A549 (cell line): ENCODE measurements around the gene P3H2. TPM values are rescaled to one million over a fixed set of nuclear protein-coding genes. Genes with fewer than 3 reads are reported as not detected.

Experiments used
- BHLHE40 ChIP-seq: IDR thresholded peaks from 2 replicates; pipeline ENCODE4 v1.6.1; 2012; ENCODE audit warnings: low read depth, low read length, inconsistent platforms
- CBX8 ChIP-seq: fragments of 200-600 bp; sonication (generic); IDR thresholded peaks from 2 replicates; pipeline ENCODE4 v1.6.1; 2016
- CHD4 ChIP-seq: fragments of 200-600 bp; sonication (generic); IDR thresholded peaks from 2 replicates; pipeline ENCODE4 v1.6.1; 2016; ENCODE audit warnings: antibody characterized with exemption, mild to moderate bottlenecking, borderline replicate concordance
- EHMT2 ChIP-seq: fragments of 200-600 bp; sonication (generic); IDR thresholded peaks from 2 replicates; pipeline ENCODE4 v1.6.1; 2016; ENCODE audit warnings: antibody characterized with exemption, low read depth, mild to moderate bottlenecking, moderate library complexity
- ESRRA ChIP-seq: fragments of 150-350 bp; IDR thresholded peaks from 2 replicates; pipeline ENCODE4 v1.6.1; 2014; ENCODE audit warnings: mild to moderate bottlenecking, low read length, borderline replicate concordance
- FOSB ChIP-seq: fragments of 250-450 bp; sonication (Bioruptor Pico); IDR thresholded peaks from 2 replicates; pipeline ENCODE4 v1.5.0; 2020; ENCODE audit warnings: mild to moderate bottlenecking, moderate library complexity
- FOXS1 ChIP-seq: fragments of 250-450 bp; sonication (Bioruptor Pico); IDR thresholded peaks from 2 replicates; pipeline ENCODE4 v1.5.0; 2020; ENCODE audit warnings: mild to moderate bottlenecking, moderate library complexity
- GATA3 ChIP-seq: IDR thresholded peaks from 2 replicates; pipeline ENCODE4 v1.6.1; 2012; ENCODE audit warnings: borderline replicate concordance
- HDAC2 ChIP-seq: fragments of 200-600 bp; sonication (generic); IDR thresholded peaks from 2 replicates; pipeline ENCODE4 v1.6.1; 2016
- HOXA7 ChIP-seq: fragments of 250-450 bp; sonication (Bioruptor Pico); IDR thresholded peaks from 2 replicates; pipeline ENCODE4 v1.5.0; 2020; ENCODE audit warnings: mild to moderate bottlenecking, moderate library complexity
- MAFK ChIP-seq: fragments of 450-650 bp; IDR thresholded peaks from 2 replicates; pipeline ENCODE4 v1.6.1; 2014; ENCODE audit not compliant: partially characterized antibody
- NFE2L2 ChIP-seq: fragments of 150-350 bp; conservative IDR thresholded peaks from 2 replicates; pipeline ENCODE4 v1.6.1; 2014; ENCODE audit warnings: low read length
- NPAS2 ChIP-seq: fragments of 250-450 bp; sonication (Bioruptor Pico); IDR thresholded peaks from 2 replicates; pipeline ENCODE4 v1.8.0; 2022; ENCODE audit warnings: mild to moderate bottlenecking, moderate library complexity, borderline replicate concordance
- NR3C1 ChIP-seq: fragments of >200 bp; sonication (Bioruptor Twin); formaldehyde crosslinking; IDR thresholded peaks from 3 replicates; pipeline ENCODE4 v1.6.1; 2017
- PHF8 ChIP-seq: fragments of 200-600 bp; sonication (generic); IDR thresholded peaks from 2 replicates; pipeline ENCODE4 v1.6.1; 2016; ENCODE audit warnings: low read depth, mild to moderate bottlenecking, antibody characterized with exemption, moderate library complexity, borderline replicate concordance
- POLR2A ChIP-seq: IDR thresholded peaks from 2 replicates; pipeline ENCODE4 v1.6.1; 2012; ENCODE audit warnings: mild to moderate bottlenecking, low read length
- POLR2AphosphoS2 ChIP-seq: conservative IDR thresholded peaks from 2 replicates; pipeline ENCODE4 v1.6.1; 2012; ENCODE audit warnings: low read length, improper control_type of control experiment, inconsistent platforms
- RNF2 ChIP-seq: fragments of 200-600 bp; sonication (generic); IDR thresholded peaks from 2 replicates; pipeline ENCODE4 v1.6.1; 2016; ENCODE audit warnings: low read depth, mild to moderate bottlenecking, antibody characterized with exemption, moderate library complexity, borderline replicate concordance
- SMC3 ChIP-seq: fragments of >200 bp; sonication (Bioruptor Twin); formaldehyde crosslinking; IDR thresholded peaks from 3 replicates; pipeline ENCODE4 v1.6.1; 2018; ENCODE audit warnings: inconsistent platforms
- SREBF2 ChIP-seq: fragments of 450-650 bp; IDR thresholded peaks from 2 replicates; pipeline ENCODE4 v1.6.1; 2014; ENCODE audit warnings: mild to moderate bottlenecking, moderate library complexity
- ZFP36 ChIP-seq: fragments of 450-650 bp; IDR thresholded peaks from 2 replicates; pipeline ENCODE4 v1.6.1; 2014; ENCODE audit warnings: borderline replicate concordance; ENCODE audit not compliant: partially characterized antibody
- ZNF302 ChIP-seq: fragments of 250-450 bp; sonication (Bioruptor Pico); IDR thresholded peaks from 2 replicates; pipeline ENCODE4 v1.9.0; 2021; ENCODE audit warnings: inconsistent platforms, mild to moderate bottlenecking, moderate library complexity
- ZSCAN20 ChIP-seq: fragments of 250-450 bp; sonication (Bioruptor Pico); IDR thresholded peaks from 2 replicates; pipeline ENCODE4 v1.8.0; 2022; ENCODE audit warnings: mild to moderate bottlenecking, moderate library complexity
- polyA plus RNA-seq, 4 experiments: library from polyadenylated mRNA; depleted of rRNA in 3 of 4; stranded (reverse); fragments of >200 nt; fragmentation: RNase III in 1 of 4; extraction: RNeasy Plus Mini Kit Qiagen cat#74134 plus additional on column Dnase treatment in 1 of 4; gene quantifications; 2 replicates in 3 of 4; 3 replicates in 1 of 4; pipeline ENCODE4 v1.2.3, GENCODE V29; 2011 to 2017
- TF ChIP-seq, protein P1 (sequence below): fragments of >200 bp; sonication (Bioruptor Twin); formaldehyde crosslinking; IDR thresholded peaks from 3 replicates; pipeline ENCODE4 v1.6.1; 2016
- TF ChIP-seq, protein P2 (sequence below): fragments of >200 bp; sonication (Bioruptor Twin); formaldehyde crosslinking; IDR thresholded peaks from 3 replicates; pipeline ENCODE4 v1.5.1; 2016
- TF ChIP-seq, protein P3 (sequence below): fragments of 250-450 bp; sonication (Bioruptor Pico); IDR thresholded peaks from 2 replicates; pipeline ENCODE4 v1.5.0; 2020; ENCODE audit warnings: low read depth, mild to moderate bottlenecking, moderate library complexity
- TF ChIP-seq, protein P4 (sequence below): fragments of 450-650 bp; IDR thresholded peaks from 2 replicates; pipeline ENCODE4 v1.6.1; 2014; ENCODE audit warnings: antibody characterized with exemption
- TF ChIP-seq, protein P5 (sequence below): IDR thresholded peaks from 2 replicates; pipeline ENCODE4 v1.6.1; 2012
- TF ChIP-seq, protein P6 (sequence below): fragments of 200-600 bp; sonication (generic); IDR thresholded peaks from 2 replicates; pipeline ENCODE4 v1.6.1; 2016; ENCODE audit warnings: antibody characterized with exemption, mild to moderate bottlenecking, moderate library complexity
- TF ChIP-seq, protein P7 (sequence below): fragments of >200 bp; sonication (Bioruptor Twin); formaldehyde crosslinking; IDR thresholded peaks from 2 replicates; pipeline ENCODE4 v1.6.1; 2016
- TF ChIP-seq, protein P8 (sequence below): fragments of 250-450 bp; sonication (Bioruptor Pico); IDR thresholded peaks from 2 replicates; pipeline ENCODE4 v1.5.0; 2021; ENCODE audit warnings: mild to moderate bottlenecking, moderate library complexity, borderline replicate concordance

Gene P3H2
- polyA plus RNA-seq, 2 of the 4 experiments (the other 2 are of a cell fraction): 56.6 to 72.5 TPM

DNA sequence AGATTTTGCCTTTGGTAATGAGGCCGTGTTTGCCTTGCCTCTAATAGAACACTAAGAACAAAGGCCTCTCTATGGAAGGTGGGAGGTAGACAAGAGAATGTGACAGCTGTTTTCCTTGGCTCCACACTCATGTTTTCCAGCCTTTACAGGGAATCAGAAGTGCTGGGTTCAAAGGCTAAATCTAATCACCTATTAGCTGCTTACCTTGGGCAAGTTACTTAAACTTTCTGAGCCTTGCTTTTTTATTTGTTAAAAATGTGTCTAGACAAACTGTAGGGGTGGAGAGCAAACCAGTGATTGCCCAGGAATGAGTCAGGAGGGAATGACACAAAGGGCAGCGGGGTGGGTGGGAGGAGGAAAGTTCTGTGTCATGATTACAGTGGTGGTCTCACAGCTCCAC lies 179.0 kb downstream of the P3H2 start (continued):
- TF ChIP-seq, protein P1, sequence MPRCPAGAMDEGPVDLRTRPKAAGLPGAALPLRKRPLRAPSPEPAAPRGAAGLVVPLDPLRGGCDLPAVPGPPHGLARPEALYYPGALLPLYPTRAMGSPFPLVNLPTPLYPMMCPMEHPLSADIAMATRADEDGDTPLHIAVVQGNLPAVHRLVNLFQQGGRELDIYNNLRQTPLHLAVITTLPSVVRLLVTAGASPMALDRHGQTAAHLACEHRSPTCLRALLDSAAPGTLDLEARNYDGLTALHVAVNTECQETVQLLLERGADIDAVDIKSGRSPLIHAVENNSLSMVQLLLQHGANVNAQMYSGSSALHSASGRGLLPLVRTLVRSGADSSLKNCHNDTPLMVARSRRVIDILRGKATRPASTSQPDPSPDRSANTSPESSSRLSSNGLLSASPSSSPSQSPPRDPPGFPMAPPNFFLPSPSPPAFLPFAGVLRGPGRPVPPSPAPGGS: 0 out of 3 replicates have a peak, but pooled peaks have one; percentile 22
- peak; percentile 51; the same call in 1 of the 2 replicates for TF ChIP-seq NFE2L2
- TF ChIP-seq SMC3: no peak
- TF ChIP-seq HOXA7: no peak
- peak; percentile 5 for TF ChIP-seq MAFK
- no peak for TF ChIP-seq NPAS2 (CRISPR knock-in tag)
- TF ChIP-seq CBX8: no peak
- TF ChIP-seq ZFP36: no peak
- TF ChIP-seq BHLHE40: no peak
- TF ChIP-seq ZNF302 (CRISPR knock-in tag): no peak
- TF ChIP-seq, protein P2, sequence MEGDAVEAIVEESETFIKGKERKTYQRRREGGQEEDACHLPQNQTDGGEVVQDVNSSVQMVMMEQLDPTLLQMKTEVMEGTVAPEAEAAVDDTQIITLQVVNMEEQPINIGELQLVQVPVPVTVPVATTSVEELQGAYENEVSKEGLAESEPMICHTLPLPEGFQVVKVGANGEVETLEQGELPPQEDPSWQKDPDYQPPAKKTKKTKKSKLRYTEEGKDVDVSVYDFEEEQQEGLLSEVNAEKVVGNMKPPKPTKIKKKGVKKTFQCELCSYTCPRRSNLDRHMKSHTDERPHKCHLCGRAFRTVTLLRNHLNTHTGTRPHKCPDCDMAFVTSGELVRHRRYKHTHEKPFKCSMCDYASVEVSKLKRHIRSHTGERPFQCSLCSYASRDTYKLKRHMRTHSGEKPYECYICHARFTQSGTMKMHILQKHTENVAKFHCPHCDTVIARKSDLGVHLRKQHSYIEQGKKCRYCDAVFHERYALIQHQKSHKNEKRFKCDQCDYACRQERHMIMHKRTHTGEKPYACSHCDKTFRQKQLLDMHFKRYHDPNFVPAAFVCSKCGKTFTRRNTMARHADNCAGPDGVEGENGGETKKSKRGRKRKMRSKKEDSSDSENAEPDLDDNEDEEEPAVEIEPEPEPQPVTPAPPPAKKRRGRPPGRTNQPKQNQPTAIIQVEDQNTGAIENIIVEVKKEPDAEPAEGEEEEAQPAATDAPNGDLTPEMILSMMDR: no peak
- no peak for TF ChIP-seq POLR2AphosphoS2
- TF ChIP-seq, protein P3, sequence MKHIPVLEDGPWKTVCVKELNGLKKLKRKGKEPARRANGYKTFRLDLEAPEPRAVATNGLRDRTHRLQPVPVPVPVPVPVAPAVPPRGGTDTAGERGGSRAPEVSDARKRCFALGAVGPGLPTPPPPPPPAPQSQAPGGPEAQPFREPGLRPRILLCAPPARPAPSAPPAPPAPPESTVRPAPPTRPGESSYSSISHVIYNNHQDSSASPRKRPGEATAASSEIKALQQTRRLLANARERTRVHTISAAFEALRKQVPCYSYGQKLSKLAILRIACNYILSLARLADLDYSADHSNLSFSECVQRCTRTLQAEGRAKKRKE (CRISPR knock-in tag): no peak
- no peak for TF ChIP-seq SREBF2
- TF ChIP-seq ZSCAN20 (CRISPR knock-in tag): no peak
- no peak for TF ChIP-seq NR3C1
- TF ChIP-seq, protein P4, sequence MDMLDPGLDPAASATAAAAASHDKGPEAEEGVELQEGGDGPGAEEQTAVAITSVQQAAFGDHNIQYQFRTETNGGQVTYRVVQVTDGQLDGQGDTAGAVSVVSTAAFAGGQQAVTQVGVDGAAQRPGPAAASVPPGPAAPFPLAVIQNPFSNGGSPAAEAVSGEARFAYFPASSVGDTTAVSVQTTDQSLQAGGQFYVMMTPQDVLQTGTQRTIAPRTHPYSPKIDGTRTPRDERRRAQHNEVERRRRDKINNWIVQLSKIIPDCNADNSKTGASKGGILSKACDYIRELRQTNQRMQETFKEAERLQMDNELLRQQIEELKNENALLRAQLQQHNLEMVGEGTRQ: no peak
- no peak for TF ChIP-seq EHMT2
- no peak for TF ChIP-seq FOXS1
- TF ChIP-seq CHD4: no peak
- TF ChIP-seq, protein P5, sequence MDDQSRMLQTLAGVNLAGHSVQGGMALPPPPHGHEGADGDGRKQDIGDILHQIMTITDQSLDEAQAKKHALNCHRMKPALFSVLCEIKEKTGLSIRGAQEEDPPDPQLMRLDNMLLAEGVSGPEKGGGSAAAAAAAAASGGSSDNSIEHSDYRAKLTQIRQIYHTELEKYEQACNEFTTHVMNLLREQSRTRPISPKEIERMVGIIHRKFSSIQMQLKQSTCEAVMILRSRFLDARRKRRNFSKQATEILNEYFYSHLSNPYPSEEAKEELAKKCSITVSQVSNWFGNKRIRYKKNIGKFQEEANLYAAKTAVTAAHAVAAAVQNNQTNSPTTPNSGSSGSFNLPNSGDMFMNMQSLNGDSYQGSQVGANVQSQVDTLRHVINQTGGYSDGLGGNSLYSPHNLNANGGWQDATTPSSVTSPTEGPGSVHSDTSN: no peak
- TF ChIP-seq POLR2A: no peak
- no peak for TF ChIP-seq RNF2
- TF ChIP-seq HDAC2: no peak
- no peak for TF ChIP-seq FOSB (CRISPR knock-in tag)
- TF ChIP-seq GATA3: peak; percentile 80
- TF ChIP-seq, protein P6, sequence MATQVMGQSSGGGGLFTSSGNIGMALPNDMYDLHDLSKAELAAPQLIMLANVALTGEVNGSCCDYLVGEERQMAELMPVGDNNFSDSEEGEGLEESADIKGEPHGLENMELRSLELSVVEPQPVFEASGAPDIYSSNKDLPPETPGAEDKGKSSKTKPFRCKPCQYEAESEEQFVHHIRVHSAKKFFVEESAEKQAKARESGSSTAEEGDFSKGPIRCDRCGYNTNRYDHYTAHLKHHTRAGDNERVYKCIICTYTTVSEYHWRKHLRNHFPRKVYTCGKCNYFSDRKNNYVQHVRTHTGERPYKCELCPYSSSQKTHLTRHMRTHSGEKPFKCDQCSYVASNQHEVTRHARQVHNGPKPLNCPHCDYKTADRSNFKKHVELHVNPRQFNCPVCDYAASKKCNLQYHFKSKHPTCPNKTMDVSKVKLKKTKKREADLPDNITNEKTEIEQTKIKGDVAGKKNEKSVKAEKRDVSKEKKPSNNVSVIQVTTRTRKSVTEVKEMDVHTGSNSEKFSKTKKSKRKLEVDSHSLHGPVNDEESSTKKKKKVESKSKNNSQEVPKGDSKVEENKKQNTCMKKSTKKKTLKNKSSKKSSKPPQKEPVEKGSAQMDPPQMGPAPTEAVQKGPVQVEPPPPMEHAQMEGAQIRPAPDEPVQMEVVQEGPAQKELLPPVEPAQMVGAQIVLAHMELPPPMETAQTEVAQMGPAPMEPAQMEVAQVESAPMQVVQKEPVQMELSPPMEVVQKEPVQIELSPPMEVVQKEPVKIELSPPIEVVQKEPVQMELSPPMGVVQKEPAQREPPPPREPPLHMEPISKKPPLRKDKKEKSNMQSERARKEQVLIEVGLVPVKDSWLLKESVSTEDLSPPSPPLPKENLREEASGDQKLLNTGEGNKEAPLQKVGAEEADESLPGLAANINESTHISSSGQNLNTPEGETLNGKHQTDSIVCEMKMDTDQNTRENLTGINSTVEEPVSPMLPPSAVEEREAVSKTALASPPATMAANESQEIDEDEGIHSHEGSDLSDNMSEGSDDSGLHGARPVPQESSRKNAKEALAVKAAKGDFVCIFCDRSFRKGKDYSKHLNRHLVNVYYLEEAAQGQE: no peak
- TF ChIP-seq, protein P7, sequence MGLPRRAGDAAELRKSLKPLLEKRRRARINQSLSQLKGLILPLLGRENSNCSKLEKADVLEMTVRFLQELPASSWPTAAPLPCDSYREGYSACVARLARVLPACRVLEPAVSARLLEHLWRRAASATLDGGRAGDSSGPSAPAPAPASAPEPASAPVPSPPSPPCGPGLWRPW: no peak
- no peak for TF ChIP-seq ESRRA
- TF ChIP-seq, protein P8, sequence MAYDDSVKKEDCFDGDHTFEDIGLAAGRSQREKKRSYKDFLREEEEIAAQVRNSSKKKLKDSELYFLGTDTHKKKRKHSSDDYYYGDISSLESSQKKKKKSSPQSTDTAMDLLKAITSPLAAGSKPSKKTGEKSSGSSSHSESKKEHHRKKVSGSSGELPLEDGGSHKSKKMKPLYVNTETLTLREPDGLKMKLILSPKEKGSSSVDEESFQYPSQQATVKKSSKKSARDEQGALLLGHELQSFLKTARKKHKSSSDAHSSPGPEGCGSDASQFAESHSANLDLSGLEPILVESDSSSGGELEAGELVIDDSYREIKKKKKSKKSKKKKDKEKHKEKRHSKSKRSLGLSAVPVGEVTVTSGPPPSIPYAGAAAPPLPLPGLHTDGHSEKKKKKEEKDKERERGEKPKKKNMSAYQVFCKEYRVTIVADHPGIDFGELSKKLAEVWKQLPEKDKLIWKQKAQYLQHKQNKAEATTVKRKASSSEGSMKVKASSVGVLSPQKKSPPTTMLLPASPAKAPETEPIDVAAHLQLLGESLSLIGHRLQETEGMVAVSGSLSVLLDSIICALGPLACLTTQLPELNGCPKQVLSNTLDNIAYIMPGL: no peak
- TF ChIP-seq PHF8: no peak
